Islet of Langerhans (tissue), 1 donor: ENCODE data around the gene TSPAN9.

Source experiments
- FAIRE-seq: peaks from one replicate; lab custom pipeline; 2011; peaks lifted over from hg19 to GRCh38; lab: Jason Lieb, UNC

TSPAN9 gene

GRCh38 chr12:3187846-3188770 is 110.9 kb downstream of the TSPAN9 start:
- FAIRE-seq, result no peak

GRCh38 chr12:3189282-3189681 is 112.1 kb downstream of the TSPAN9 start:
- FAIRE-seq, result no peak

GRCh38 chr12:3190101-3190500 is 112.9 kb downstream of the TSPAN9 start:
- FAIRE-seq, result no peak

GRCh38 chr12:3191450-3191849 is 114.3 kb downstream of the TSPAN9 start:
- FAIRE-seq, result no peak

GRCh38 chr12:3192221-3192620 is 115.0 kb downstream of the TSPAN9 start:
- FAIRE-seq, result no peak

- no peak for FAIRE-seq
Observed at GRCh38 chr12:3193131-3193530, 116.0 kb downstream of the TSPAN9 start.

- no peak for FAIRE-seq
Observed at GRCh38 chr12:3193755-3194154, 116.6 kb downstream of the TSPAN9 start.

GRCh38 chr12:3195337-3195736 is 118.2 kb downstream of the TSPAN9 start:
- no peak for FAIRE-seq

- FAIRE-seq, result no peak
Observed at GRCh38 chr12:3195859-3196483, 118.8 kb downstream of the TSPAN9 start.

GRCh38 chr12:3196488-3196887 is 119.3 kb downstream of the TSPAN9 start:
- FAIRE-seq, result no peak

GRCh38 chr12:3197131-3197818 is 120.1 kb downstream of the TSPAN9 start:
- no peak for FAIRE-seq

GRCh38 chr12:3199551-3200031 is 122.4 kb downstream of the TSPAN9 start:
- no peak for FAIRE-seq

- FAIRE-seq, result no peak
Observed at GRCh38 chr12:3200032-3200617, 122.9 kb downstream of the TSPAN9 start.

GRCh38 chr12:3200814-3201233 is 123.6 kb downstream of the TSPAN9 start:
- no peak for FAIRE-seq

GRCh38 chr12:3201339-3202051 is 124.3 kb downstream of the TSPAN9 start:
- FAIRE-seq, result no peak

- FAIRE-seq, result no peak
Observed at GRCh38 chr12:3202096-3202495, 124.9 kb downstream of the TSPAN9 start.

GRCh38 chr12:3202734-3203446 is 125.7 kb downstream of the TSPAN9 start:
- FAIRE-seq, result no peak

GRCh38 chr12:3203713-3204112 is 126.5 kb downstream of the TSPAN9 start:
- FAIRE-seq, result no peak

GRCh38 chr12:3204143-3204542 is 127.0 kb downstream of the TSPAN9 start:
- no peak for FAIRE-seq

- no peak for FAIRE-seq
Observed at GRCh38 chr12:3204730-3205531, 127.8 kb downstream of the TSPAN9 start.
